ENCODE measurements around the gene FAM13A.

Gene FAM13A

GRCh38 chr4:88979276-88979675 is 77.7 kb downstream of the FAM13A start:
- DNase-seq (ENCODE audit: low read depth) = no peak
- H3K4me3 ChIP-seq (ENCODE audit: low read length) = no peak overlapping the region
- no peak for TF ChIP-seq CTCF (IDR thresholded peaks at IDR 0.05; ENCODE audit: insufficient read depth, low read depth, low read length, missing control alignments)

GRCh38 chr4:88976775-88977035 is 80.3 kb downstream of the FAM13A start:
- TF ChIP-seq CTCF (IDR thresholded peaks at IDR 0.05; ENCODE audit: insufficient read depth, low read depth, low read length, missing control alignments) = no peak
- DNase-seq (ENCODE audit: low read depth) = no peak
- no peak overlapping the region for H3K4me3 ChIP-seq (ENCODE audit: low read length)

- no peak for TF ChIP-seq CTCF (IDR thresholded peaks at IDR 0.05; ENCODE audit: insufficient read depth, low read depth, low read length, missing control alignments)
- peak; percentile 64 for DNase-seq (ENCODE audit: low read depth)
- H3K4me3 ChIP-seq (ENCODE audit: low read length) = no peak overlapping the region
These were observed 80.8 kb downstream of the FAM13A start for GRCh38 chr4:88975958-88976774.

- DNase-seq (ENCODE audit: low read depth) = peak; percentile 38
- TF ChIP-seq CTCF (IDR thresholded peaks at IDR 0.05; ENCODE audit: insufficient read depth, low read depth, low read length, missing control alignments) = no peak
These were observed 85.4 kb downstream of the FAM13A start for GRCh38 chr4:88971536-88971935.

GRCh38 chr4:88969746-88970145 is 87.2 kb downstream of the FAM13A start:
- no peak for TF ChIP-seq CTCF (IDR thresholded peaks at IDR 0.05; ENCODE audit: insufficient read depth, low read depth, low read length, missing control alignments)
- no peak for DNase-seq (ENCODE audit: low read depth)
- no peak overlapping the region for H3K4me3 ChIP-seq (ENCODE audit: low read length)

More at GRCh38 chr4:88971536-88971935, 85.4 kb downstream of the FAM13A start:
- H3K4me3 ChIP-seq (ENCODE audit: low read length) = no peak overlapping the region

GRCh38 chr4:88969271-88969670 is 87.7 kb downstream of the FAM13A start:
- TF ChIP-seq CTCF (IDR thresholded peaks at IDR 0.05; ENCODE audit: insufficient read depth, low read depth, low read length, missing control alignments) = no peak
- no peak overlapping the region for H3K4me3 ChIP-seq (ENCODE audit: low read length)
- DNase-seq (ENCODE audit: low read depth) = no peak

- peak; percentile 50 for DNase-seq (ENCODE audit: low read depth)
- no peak overlapping the region for H3K4me3 ChIP-seq (ENCODE audit: low read length)
- no peak for TF ChIP-seq CTCF (IDR thresholded peaks at IDR 0.05; ENCODE audit: insufficient read depth, low read depth, low read length, missing control alignments)
These were observed 89.1 kb downstream of the FAM13A start for GRCh38 chr4:88967883-88968331.

All from epithelial cell of esophagus (primary cell).